Suprapubic skin (tissue), 4 donors: ENCODE data around the gene HOXC10.

Experiments used
- EP300 ChIP-seq: sonication (generic); formaldehyde crosslinking; IDR thresholded peaks from one replicate; pipeline ENCODE4 v1.6.1; 2017; ENCODE audit warnings: antibody characterized with exemption
- POLR2A ChIP-seq, 2 donors: fragments of 450-650 bp; IDR thresholded peaks; one replicate each; pipeline ENCODE4 v1.6.1; 2017; ENCODE audit warnings: antibody characterized with exemption in 2 of 2, mild to moderate bottlenecking in 2 of 2, moderate library complexity in 2 of 2
- POLR2AphosphoS5 ChIP-seq, 3 donors: sonication (generic); formaldehyde crosslinking; IDR thresholded peaks; one replicate each; pipeline ENCODE4 v1.6.1; 2017; ENCODE audit warnings: antibody characterized with exemption in 3 of 3
- TF ChIP-seq, protein P1 (sequence below), 2 donors: fragments of 200-600 bp in 1 of 2; fragments of 450-650 bp in 1 of 2; sonication (generic) in 1 of 2; IDR thresholded peaks; one replicate each; pipeline ENCODE4 v1.5.1; 2016 to 2019; ENCODE audit warnings: antibody characterized with exemption in 2 of 2, mild to moderate bottlenecking in 1 of 2, moderate library complexity in 1 of 2

DNA sequence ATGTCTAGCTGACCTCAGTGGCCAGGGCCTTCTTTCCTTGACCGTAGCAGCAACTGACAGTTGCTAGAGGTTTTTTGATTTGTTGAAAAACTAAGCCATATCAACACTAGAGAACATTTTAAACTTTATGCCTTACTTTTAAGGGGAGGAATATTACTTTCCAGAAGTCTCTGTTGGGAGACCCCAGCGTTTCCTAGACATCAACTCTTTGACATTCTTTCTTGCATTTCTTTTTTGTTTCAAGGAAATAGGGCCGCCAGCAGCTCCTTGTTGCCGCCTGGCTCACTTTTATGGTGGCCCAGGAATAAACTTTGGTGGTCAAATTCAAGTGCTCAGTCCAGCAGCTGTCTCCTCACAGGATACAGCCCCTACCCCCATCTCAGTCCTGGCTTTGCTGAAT is 14.5 kb upstream of the HOXC10 start:
- TF ChIP-seq, protein P1, sequence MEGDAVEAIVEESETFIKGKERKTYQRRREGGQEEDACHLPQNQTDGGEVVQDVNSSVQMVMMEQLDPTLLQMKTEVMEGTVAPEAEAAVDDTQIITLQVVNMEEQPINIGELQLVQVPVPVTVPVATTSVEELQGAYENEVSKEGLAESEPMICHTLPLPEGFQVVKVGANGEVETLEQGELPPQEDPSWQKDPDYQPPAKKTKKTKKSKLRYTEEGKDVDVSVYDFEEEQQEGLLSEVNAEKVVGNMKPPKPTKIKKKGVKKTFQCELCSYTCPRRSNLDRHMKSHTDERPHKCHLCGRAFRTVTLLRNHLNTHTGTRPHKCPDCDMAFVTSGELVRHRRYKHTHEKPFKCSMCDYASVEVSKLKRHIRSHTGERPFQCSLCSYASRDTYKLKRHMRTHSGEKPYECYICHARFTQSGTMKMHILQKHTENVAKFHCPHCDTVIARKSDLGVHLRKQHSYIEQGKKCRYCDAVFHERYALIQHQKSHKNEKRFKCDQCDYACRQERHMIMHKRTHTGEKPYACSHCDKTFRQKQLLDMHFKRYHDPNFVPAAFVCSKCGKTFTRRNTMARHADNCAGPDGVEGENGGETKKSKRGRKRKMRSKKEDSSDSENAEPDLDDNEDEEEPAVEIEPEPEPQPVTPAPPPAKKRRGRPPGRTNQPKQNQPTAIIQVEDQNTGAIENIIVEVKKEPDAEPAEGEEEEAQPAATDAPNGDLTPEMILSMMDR (IDR thresholded peaks at IDR 0.05) = no peak
- TF ChIP-seq POLR2A (IDR thresholded peaks at IDR 0.05) (no peak), POLR2AphosphoS5 (IDR thresholded peaks at IDR 0.05) (no peak), EP300 (no peak)
